ENCODE results near the gene BCAS3.

Gene BCAS3

DNA sequence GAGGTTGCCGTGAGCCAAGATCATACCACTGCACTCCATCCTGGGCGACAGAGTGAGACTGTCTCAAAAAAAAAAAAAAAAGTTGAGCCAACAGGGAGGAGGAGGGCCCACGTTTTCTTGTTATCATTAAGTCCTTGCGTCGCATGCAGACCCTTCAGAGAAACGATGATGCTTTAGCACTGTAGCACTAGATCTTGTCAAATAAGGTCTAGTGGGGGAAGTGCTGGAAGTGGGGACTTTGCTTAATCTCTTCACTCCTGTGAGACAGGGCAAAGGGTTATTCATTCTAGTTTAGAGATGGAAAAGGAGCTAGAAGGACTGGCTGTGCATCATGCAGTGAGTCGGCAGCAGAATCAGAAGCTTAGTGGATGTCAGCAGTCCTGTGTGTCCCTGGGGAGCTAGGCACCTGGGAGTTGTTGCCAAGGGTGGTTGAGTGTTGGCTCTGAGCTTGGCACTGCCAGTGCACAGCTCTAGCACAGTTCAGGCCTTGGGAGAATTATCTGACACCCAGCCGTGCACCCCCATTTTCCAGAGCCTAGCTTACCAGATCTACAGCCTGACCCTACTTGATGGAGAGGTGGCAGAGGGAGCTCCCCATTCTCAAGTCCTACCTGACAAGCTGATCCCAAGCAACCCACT lies 688.5 kb downstream of the BCAS3 start:
- TF ChIP-seq, protein P1, sequence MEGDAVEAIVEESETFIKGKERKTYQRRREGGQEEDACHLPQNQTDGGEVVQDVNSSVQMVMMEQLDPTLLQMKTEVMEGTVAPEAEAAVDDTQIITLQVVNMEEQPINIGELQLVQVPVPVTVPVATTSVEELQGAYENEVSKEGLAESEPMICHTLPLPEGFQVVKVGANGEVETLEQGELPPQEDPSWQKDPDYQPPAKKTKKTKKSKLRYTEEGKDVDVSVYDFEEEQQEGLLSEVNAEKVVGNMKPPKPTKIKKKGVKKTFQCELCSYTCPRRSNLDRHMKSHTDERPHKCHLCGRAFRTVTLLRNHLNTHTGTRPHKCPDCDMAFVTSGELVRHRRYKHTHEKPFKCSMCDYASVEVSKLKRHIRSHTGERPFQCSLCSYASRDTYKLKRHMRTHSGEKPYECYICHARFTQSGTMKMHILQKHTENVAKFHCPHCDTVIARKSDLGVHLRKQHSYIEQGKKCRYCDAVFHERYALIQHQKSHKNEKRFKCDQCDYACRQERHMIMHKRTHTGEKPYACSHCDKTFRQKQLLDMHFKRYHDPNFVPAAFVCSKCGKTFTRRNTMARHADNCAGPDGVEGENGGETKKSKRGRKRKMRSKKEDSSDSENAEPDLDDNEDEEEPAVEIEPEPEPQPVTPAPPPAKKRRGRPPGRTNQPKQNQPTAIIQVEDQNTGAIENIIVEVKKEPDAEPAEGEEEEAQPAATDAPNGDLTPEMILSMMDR (IDR thresholded peaks at IDR 0.05; ENCODE audit: low read length, missing control alignments), result no peak

DNA sequence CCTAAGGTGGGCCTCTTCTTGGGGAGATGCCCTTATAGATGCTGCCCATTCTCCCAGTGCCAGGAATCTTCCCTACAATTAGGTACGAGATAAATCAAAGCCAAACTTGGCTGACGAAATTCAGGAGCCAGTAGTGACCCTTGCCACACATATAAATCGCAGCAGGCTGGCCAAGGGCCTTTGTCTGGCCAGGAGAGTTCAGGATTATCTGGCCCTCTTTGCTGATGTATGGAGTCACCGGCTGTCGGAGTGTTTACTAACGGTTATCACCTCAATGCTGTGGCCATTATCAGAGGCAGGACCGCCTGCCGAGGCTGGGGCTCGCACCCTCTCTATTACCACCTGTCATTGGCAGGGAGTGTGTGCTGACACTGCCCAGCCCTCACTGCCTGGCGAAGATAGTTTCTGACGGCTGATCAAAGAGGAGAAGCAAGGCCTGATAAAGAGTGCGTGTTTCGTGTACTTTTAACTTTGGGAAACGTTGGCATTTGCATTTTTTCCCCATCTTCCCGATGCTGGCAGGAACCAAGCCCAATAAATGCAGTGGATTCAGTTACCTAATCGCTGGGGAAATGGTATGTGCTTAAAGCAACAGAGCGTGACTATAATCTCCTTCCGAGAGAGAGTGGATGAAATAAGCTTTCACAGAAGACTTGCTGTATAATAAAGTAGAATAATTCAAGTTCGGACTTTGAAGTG lies 689.2 kb downstream of the BCAS3 start:
- no peak for DNase-seq (ENCODE audit: low read depth)
- no peak overlapping the region for H3K4me3 ChIP-seq (replicated peaks; ENCODE audit: low read depth, low read length)
- TF ChIP-seq, protein P1 (IDR thresholded peaks at IDR 0.05; ENCODE audit: low read length, missing control alignments), result no peak

More for the DNA sequence above, 688.5 kb downstream of the BCAS3 start:
- DNase-seq (ENCODE audit: low read depth), result no peak
- no peak overlapping the region for H3K4me3 ChIP-seq (replicated peaks; ENCODE audit: low read depth, low read length)

DNA sequence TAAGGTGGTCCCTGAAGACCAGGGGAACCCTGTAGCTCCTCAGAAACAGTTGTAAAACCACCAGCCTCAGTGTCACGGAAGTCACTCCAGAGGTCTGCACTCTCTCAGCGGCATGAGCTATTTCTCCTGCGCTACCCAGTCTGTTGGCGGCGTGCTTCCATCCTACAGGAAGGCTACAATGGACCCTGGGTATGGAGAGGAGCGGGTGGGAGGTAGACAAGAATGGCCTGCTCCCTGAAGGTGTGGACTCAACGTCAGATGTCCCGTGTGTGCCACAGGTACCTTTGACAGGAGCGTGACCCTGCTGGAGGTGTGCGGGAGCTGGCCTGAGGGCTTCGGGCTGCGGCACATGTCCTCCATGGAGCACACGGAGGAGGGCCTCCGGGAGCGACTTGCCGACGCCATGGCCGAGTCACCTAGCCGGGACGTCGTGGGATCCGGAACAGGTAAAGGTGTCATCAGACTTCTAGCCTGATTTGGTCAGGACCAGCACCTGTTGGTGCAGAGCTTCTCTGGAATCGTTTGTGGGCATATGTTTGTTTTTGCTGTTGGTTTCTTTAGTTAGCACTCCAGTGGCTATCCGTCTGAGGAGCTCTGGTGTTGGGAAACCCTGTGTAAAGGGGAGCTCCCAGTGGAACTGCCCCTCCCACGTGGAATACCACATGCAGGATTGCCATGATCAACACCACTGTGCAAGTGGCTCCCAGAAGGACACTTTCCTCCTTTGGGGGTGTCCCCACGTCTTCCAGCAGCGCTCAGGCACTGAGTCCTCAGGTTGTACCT lies 690.6 kb downstream of the BCAS3 start:
- no peak overlapping the region for H3K4me3 ChIP-seq (replicated peaks; ENCODE audit: low read depth, low read length)
- TF ChIP-seq, protein P1 (IDR thresholded peaks at IDR 0.05; ENCODE audit: low read length, missing control alignments), result no peak
- DNase-seq (ENCODE audit: low read depth), result no peak

DNA sequence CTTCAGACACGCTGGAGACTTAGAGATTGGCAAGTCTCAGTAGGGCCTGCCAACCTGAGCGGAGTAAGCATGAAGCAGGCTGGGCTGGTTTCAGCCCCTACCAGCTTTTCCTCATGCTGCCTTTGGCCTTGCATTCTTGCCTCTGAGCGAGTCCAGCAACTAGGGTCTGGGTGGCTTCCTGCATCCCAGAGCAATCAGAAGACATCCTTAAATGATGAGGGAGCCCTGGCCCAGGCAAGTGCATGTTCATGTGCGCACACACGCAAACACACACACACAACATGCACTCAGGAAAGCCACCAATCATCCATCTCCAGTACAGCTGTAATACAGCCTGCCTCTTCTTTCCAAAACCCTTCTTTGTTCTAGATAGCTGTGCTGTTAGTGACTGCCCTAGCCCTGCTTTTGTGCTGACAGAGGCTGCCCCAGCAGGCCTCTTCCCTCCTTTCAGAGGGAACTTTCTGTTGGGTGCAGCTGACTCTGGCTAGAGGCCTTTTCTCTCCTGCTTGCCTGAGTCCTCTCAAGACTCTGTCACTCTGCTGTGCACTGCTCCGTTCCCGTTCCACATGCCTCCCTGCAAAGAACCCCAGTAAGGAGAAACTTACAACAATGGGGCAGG lies 691.3 kb downstream of the BCAS3 start:
- no peak for DNase-seq (ENCODE audit: low read depth)
- TF ChIP-seq, protein P1 (IDR thresholded peaks at IDR 0.05; ENCODE audit: low read length, missing control alignments), result no peak

DNA sequence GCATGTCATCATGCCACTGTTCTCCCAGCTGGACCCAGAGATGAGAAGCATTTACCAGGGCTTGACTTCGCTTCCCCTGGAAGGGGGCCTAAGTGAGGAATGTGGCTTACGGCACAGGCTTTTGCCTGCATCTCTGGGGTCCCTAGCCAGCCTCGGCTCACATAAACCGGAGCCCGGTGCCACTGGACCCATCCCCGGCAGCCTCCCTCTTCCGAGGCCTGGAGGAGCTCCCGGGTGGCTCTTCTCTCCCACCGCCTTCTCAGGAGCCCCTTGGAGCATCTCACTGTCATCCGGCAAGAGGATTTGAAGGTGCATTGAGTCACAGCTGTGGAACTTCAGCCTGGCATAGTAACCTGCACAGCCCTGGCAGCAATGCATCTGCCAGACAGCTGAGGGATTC lies 692.1 kb downstream of the BCAS3 start:
- H3K4me3 ChIP-seq (replicated peaks; ENCODE audit: low read depth, low read length), result no peak overlapping the region
- DNase-seq (ENCODE audit: low read depth), result no peak
- TF ChIP-seq, protein P1 (IDR thresholded peaks at IDR 0.05; ENCODE audit: low read length, missing control alignments), result no peak

More for the DNA sequence above, 691.3 kb downstream of the BCAS3 start:
- no peak overlapping the region for H3K4me3 ChIP-seq (replicated peaks; ENCODE audit: low read depth, low read length)

DNA sequence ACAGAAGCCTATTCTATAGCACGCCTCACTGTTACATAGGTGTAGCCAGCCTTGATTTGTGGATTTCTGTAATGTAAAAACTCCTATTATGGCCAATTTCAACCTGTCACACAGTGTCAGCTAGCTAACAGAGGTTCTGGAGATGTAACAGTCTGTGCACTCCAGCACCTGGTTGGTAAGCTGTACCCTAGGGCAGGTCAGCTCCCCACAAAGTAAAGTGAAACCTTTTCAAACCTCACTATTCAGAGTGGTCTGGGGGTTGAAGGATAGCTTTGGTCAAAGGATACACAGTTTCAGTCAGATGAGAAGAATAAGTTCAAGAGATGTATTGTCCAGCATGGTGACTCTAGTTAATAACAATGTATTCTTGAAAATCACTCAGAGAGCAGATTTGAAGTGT lies 693.5 kb downstream of the BCAS3 start:
- no peak overlapping the region for H3K4me3 ChIP-seq (replicated peaks; ENCODE audit: low read depth, low read length)
- TF ChIP-seq, protein P1 (IDR thresholded peaks at IDR 0.05; ENCODE audit: low read length, missing control alignments), result no peak
- DNase-seq (ENCODE audit: low read depth), result no peak
